ENCODE data around the gene PGK2. TPM values are rescaled to one million over a fixed set of nuclear protein-coding genes. Genes with fewer than 3 reads are reported as not detected.

Gene PGK2
- total RNA-seq, result not detected in 2 replicates

GRCh38 chr6:49787176-49787575 is at the start of gene PGK2:
Gene PGK2 (minus strand): TSS chr6:49787285. CDS start chr6:49787187, 98 bp downstream.

GRCh38 chr6:49744259-49744658 is 42.8 kb downstream of the PGK2 start, which contains the start of gene CRISP3:
Gene CRISP3 (minus strand): TSS chr6:49744388. CDS start chr6:49744367, 21 bp downstream.

Other genes starting within 250 kb of the PGK2 start
- gene C6orf141, start 236.6 kb downstream of the PGK2 start, total RNA-seq, result 1.5 and 6.5 TPM in 2 replicates
- not detected in 2 replicates for gene RHAG, start 150.4 kb downstream of the PGK2 start, total RNA-seq
- not detected in 2 replicates for gene CRISP2, start 73.7 kb downstream of the PGK2 start, total RNA-seq
- gene CRISP3, start 42.9 kb downstream of the PGK2 start, total RNA-seq, result not detected in 2 replicates
- gene CRISP1, start 79.2 kb upstream of the PGK2 start, total RNA-seq, result not detected in 2 replicates
- not detected in 2 replicates for gene DEFB114, start 176.9 kb upstream of the PGK2 start, total RNA-seq
- gene DEFB113, start 182.3 kb upstream of the PGK2 start, total RNA-seq, result not detected in 2 replicates
- gene DEFB110, start 234.7 kb upstream of the PGK2 start, total RNA-seq, result not detected in 2 replicates